ENCODE data around the gene GRAMD1A.
"Not testable (repeated sequence)": the region's sequence is repeated elsewhere in the genome, so short reads cannot be mapped to it uniquely, and the experiment has no call there.

GRAMD1A gene

GRCh38 chr19:35049456-35049855, 49.3 kb downstream of the GRAMD1A start:
- no peak for TF ChIP-seq JUND (IDR thresholded peaks at IDR 0.05; ENCODE audit: low read depth)
- in situ Hi-C loops (cut with HindIII; ENCODE audit: low pct_unique_long_range_greater_than_20kb, low sequenced_read_pairs) = no loop called here
- no peak for DNase-seq (ENCODE audit: low read depth in 1 of 2, low spot score in 1 of 2)

GRCh38 chr19:35050662-35051061, 50.5 kb downstream of the GRAMD1A start:
- in situ Hi-C loops (cut with HindIII; ENCODE audit: low pct_unique_long_range_greater_than_20kb, low sequenced_read_pairs); DNase-seq (ENCODE audit: low read depth in 1 of 2, low spot score in 1 of 2): not testable (repeated sequence)

GRCh38 chr19:35051268-35051667, 51.1 kb downstream of the GRAMD1A start:
- in situ Hi-C loops (cut with HindIII; ENCODE audit: low pct_unique_long_range_greater_than_20kb, low sequenced_read_pairs) = not testable (repeated sequence)

GRCh38 chr19:35051796-35052195, 51.7 kb downstream of the GRAMD1A start:
- TF ChIP-seq JUND (IDR thresholded peaks at IDR 0.05; ENCODE audit: low read depth) = no peak
- no peak for DNase-seq (ENCODE audit: low read depth in 1 of 2, low spot score in 1 of 2)
- in situ Hi-C loops (cut with HindIII; ENCODE audit: low pct_unique_long_range_greater_than_20kb, low sequenced_read_pairs) = no loop called here

More at GRCh38 chr19:35051268-35051667, 51.1 kb downstream of the GRAMD1A start:
- DNase-seq (ENCODE audit: low read depth in 1 of 2, low spot score in 1 of 2) = not testable (repeated sequence)

- in situ Hi-C loops (cut with HindIII; ENCODE audit: low pct_unique_long_range_greater_than_20kb, low sequenced_read_pairs) = no loop called here
- TF ChIP-seq JUND (IDR thresholded peaks at IDR 0.05; ENCODE audit: low read depth) = no peak
- no peak for DNase-seq (ENCODE audit: low read depth in 1 of 2, low spot score in 1 of 2)
Measured at GRCh38 chr19:35052599-35053190, 52.6 kb downstream of the GRAMD1A start.

- DNase-seq (ENCODE audit: low read depth in 1 of 2, low spot score in 1 of 2) = no peak
- no peak for TF ChIP-seq JUND (IDR thresholded peaks at IDR 0.05; ENCODE audit: low read depth)
- in situ Hi-C loops (cut with HindIII; ENCODE audit: low pct_unique_long_range_greater_than_20kb, low sequenced_read_pairs) = no loop called here
Measured at GRCh38 chr19:35053667-35054293, 53.7 kb downstream of the GRAMD1A start.

- DNase-seq (ENCODE audit: low read depth in 1 of 2, low spot score in 1 of 2) = no peak
- no peak for TF ChIP-seq JUND (IDR thresholded peaks at IDR 0.05; ENCODE audit: low read depth)
- in situ Hi-C loops (cut with HindIII; ENCODE audit: low pct_unique_long_range_greater_than_20kb, low sequenced_read_pairs) = no loop called here
Measured at GRCh38 chr19:35054626-35055025, 54.5 kb downstream of the GRAMD1A start.

- no peak for DNase-seq (ENCODE audit: low read depth in 1 of 2, low spot score in 1 of 2)
Measured at GRCh38 chr19:35055715-35056179, 55.6 kb downstream of the GRAMD1A start.

GRCh38 chr19:35056513-35057063, 56.5 kb downstream of the GRAMD1A start:
- no peak for DNase-seq (ENCODE audit: low read depth in 1 of 2, low spot score in 1 of 2)
- no peak for TF ChIP-seq JUND (IDR thresholded peaks at IDR 0.05; ENCODE audit: low read depth)
- in situ Hi-C loops (cut with HindIII; ENCODE audit: low pct_unique_long_range_greater_than_20kb, low sequenced_read_pairs) = no loop called here

More at GRCh38 chr19:35055715-35056179, 55.6 kb downstream of the GRAMD1A start:
- in situ Hi-C loops (cut with HindIII; ENCODE audit: low pct_unique_long_range_greater_than_20kb, low sequenced_read_pairs) = no loop called here
- TF ChIP-seq JUND (IDR thresholded peaks at IDR 0.05; ENCODE audit: low read depth) = no peak

GRCh38 chr19:35058370-35058769, 58.2 kb downstream of the GRAMD1A start:
- in situ Hi-C loops (cut with HindIII; ENCODE audit: low pct_unique_long_range_greater_than_20kb, low sequenced_read_pairs) = no loop called here
- no peak for DNase-seq (ENCODE audit: low read depth in 1 of 2, low spot score in 1 of 2)
- TF ChIP-seq JUND (IDR thresholded peaks at IDR 0.05; ENCODE audit: low read depth) = no peak

- in situ Hi-C loops (cut with HindIII; ENCODE audit: low pct_unique_long_range_greater_than_20kb, low sequenced_read_pairs) = no loop called here
- no peak for TF ChIP-seq JUND (IDR thresholded peaks at IDR 0.05; ENCODE audit: low read depth)
- no peak for DNase-seq (ENCODE audit: low read depth in 1 of 2, low spot score in 1 of 2)
Measured at GRCh38 chr19:35059006-35059798, 59.1 kb downstream of the GRAMD1A start.

- in situ Hi-C loops (cut with HindIII; ENCODE audit: low pct_unique_long_range_greater_than_20kb, low sequenced_read_pairs) = no loop called here
- no peak for TF ChIP-seq JUND (IDR thresholded peaks at IDR 0.05; ENCODE audit: low read depth)
- no peak for DNase-seq (ENCODE audit: low read depth in 1 of 2, low spot score in 1 of 2)
Measured at GRCh38 chr19:35059799-35060091, 59.6 kb downstream of the GRAMD1A start.
